ENCODE measurements around the gene RUVBL1. TPM values are rescaled to one million over a fixed set of nuclear protein-coding genes. Genes with fewer than 3 reads are reported as not detected.

The RUVBL1 gene
- total RNA-seq, 1 donor from 2014 or later = 112 TPM

DNA sequence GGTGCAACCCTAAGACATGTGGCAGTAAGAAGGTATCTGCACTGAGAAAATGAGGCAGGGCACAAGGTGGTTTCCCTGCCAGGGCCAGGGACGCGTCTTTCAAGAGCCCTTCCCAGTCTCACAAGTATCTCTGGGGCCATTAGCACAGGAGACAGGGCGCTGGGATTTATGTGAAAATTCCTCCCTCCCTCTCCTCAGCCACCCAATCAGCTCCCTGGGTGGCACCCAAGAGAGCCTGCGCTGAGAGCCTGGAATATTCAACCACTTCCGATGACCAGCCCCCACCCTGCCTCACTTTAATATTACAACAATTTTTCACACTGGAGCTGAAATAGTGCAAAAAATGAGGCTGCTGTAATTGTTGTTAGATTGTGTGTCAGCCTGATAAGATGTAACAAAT lies 45.3 kb downstream of the RUVBL1 start:
- DNase-seq (ENCODE audit: low spot score) = no peak
- no peak overlapping the region for H3K4me3 Mint-ChIP-seq (ENCODE audit: low read depth)
- H3K27ac Mint-ChIP-seq = no peak overlapping the region
- no peaks in the 10 kb centered on the region for H3K9me3 Mint-ChIP-seq
- H3K36me3 Mint-ChIP-seq (ENCODE audit: low read depth) = peaks cover 63% of the 10 kb centered on the region
- no peaks in the 10 kb centered on the region for H3K27me3 Mint-ChIP-seq (ENCODE audit: low read depth)
- intact Hi-C loops (cut with micrococcal nuclease) = loop anchor here (2.0 to 5.0 kb wide), 2 partner anchors 410 to 529 kb away; no protein-coding TSS in a partner anchor
- peaks cover 13% of the 10 kb centered on the region for H3K4me1 Mint-ChIP-seq (ENCODE audit: low read depth)

- Mint-ChIP-seq H3K36me3 (ENCODE audit: low read depth) (peaks cover 57% of the 10 kb centered on the region), H3K27ac (no peak overlapping the region), H3K4me3 (ENCODE audit: low read depth) (no peak overlapping the region), H3K4me1 (ENCODE audit: low read depth) (peaks cover 13% of the 10 kb centered on the region), H3K27me3 (ENCODE audit: low read depth) (no peaks in the 10 kb centered on the region), H3K9me3 (no peaks in the 10 kb centered on the region)
- intact Hi-C loops (cut with micrococcal nuclease) = loop anchor here (2.0 to 5.0 kb wide), 2 partner anchors 411 to 530 kb away; no protein-coding TSS in a partner anchor
- DNase-seq (ENCODE audit: low spot score) = no peak
Observed at GRCh38 chr3:128077665-128078064, 45.9 kb downstream of the RUVBL1 start.

DNA sequence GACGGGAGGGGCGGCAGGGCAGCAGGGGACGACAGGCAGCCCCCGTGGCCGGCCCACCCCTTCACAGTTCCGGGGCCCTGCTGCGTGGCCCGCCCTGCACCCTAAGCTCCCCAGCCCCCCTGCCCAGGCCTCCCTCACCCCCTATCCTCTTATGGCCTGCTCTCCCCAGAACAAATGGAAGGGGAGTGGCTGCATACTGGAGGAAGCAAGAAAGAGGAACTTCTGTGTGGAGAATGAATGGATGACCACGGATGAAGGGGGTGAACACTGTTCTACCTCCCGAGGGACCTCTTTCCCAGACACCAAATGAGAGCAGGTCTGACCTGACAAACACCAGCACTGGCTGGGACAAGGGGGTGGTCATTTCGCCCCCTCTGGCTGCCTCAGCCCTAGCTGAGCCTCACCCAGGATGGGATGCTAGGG lies 46.4 kb downstream of the RUVBL1 start:
- peaks cover 13% of the 10 kb centered on the region for H3K4me1 Mint-ChIP-seq (ENCODE audit: low read depth)
- H3K4me3 Mint-ChIP-seq (ENCODE audit: low read depth) = no peak overlapping the region
- no peak overlapping the region for H3K27ac Mint-ChIP-seq
- H3K27me3 Mint-ChIP-seq (ENCODE audit: low read depth) = no peaks in the 10 kb centered on the region
- intact Hi-C loops (cut with micrococcal nuclease) = loop anchor here (5.0 kb wide), 1 partner anchor 530 kb away; no protein-coding TSS in a partner anchor
- no peak for DNase-seq (ENCODE audit: low spot score)
- H3K9me3 Mint-ChIP-seq = no peaks in the 10 kb centered on the region
- peaks cover 54% of the 10 kb centered on the region for H3K36me3 Mint-ChIP-seq (ENCODE audit: low read depth)

DNA sequence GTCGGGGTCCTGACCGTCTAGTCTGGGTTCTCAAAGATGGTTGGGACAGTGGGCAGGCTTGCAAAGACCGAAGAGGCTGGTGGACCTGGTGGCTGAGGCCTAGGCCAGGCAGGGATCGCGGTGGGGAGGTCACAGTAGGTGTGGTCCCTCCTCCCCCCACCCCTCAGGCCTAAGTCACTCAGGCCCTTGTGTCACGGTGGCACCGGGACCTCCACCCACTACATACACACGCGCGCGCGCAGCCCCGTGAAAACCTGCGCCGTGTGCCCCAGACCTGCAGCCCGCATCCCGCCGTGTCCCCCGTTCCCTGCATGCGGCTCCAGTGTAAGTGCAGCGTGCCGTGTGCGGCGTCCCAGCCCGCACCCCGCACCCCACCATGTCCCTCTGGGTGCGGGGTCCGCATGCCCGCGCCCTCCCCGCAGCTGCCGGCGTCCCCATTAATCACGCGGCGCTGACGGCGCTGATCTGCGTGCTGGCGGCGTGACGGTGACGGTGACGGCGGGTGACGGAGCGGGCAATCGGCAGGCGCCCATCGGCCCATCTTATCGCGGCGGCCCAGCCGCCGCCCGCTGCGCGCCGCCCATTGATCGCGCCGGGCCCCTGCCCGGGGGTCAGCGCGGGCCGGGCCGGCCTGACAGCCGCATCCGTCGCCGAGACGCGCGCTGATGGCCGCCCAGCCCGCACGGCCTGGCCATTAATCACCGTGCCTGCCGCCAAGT lies 47.0 kb downstream of the RUVBL1 start:
- Mint-ChIP-seq H3K36me3 (ENCODE audit: low read depth) (peaks cover 51% of the 10 kb centered on the region), H3K27me3 (ENCODE audit: low read depth) (no peaks in the 10 kb centered on the region), H3K9me3 (no peaks in the 10 kb centered on the region), H3K4me1 (ENCODE audit: low read depth) (peaks cover 13% of the 10 kb centered on the region), H3K4me3 (ENCODE audit: low read depth) (no peak overlapping the region), H3K27ac (no peak overlapping the region)
- DNase-seq (ENCODE audit: low spot score) = no peak
- intact Hi-C loops (cut with micrococcal nuclease) = loop anchor here (5.0 kb wide), 1 partner anchor 531 kb away; no protein-coding TSS in a partner anchor

- peaks cover 48% of the 10 kb centered on the region for H3K36me3 Mint-ChIP-seq (ENCODE audit: low read depth)
- H3K4me1 Mint-ChIP-seq (ENCODE audit: low read depth) = peaks cover 13% of the 10 kb centered on the region
Observed at GRCh38 chr3:128075522-128076482, 47.8 kb downstream of the RUVBL1 start.

DNA sequence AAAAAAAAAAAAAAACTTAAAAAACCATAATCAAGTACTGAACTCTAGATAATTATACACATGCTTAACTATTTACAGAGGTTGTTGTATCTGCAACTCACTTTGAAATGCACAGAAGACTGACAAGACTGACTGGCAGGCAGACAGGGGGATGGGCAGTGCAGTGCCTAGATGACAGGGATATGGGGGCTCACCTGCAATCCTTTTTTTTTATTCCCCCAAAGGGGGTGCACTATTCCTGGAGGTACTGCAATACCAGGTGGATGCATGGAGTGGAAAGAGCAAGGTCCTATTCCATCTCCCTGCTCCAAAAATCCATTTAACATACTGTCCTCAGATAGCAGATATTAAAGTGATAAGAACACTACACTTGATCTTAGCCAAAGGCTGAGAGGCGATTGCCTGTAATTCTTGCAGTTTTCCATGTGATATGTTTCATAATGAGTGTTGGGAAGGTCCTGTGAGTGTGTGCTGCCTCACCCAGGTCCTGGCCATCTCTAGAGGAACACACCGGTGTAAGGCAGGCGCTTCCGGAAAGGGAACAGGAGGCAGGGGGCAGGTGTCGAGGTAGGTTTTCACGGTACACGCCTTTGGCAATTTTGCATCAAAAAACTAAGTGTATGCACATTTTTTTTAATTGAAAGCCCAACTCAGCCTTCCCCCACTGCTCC lies 48.6 kb downstream of the RUVBL1 start:
- peaks cover 6% of the 10 kb centered on the region for H3K4me1 Mint-ChIP-seq (ENCODE audit: low read depth)
- intact Hi-C loops (cut with micrococcal nuclease) = loop anchor here (2.0 to 5.0 kb wide), 2 partner anchors 22 to 532 kb away; partner anchors contain the start of gene SEC61A1
- H3K36me3 Mint-ChIP-seq (ENCODE audit: low read depth) = peaks cover 49% of the 10 kb centered on the region
- DNase-seq (ENCODE audit: low spot score) = no peak
- no peaks in the 10 kb centered on the region for H3K27me3 Mint-ChIP-seq (ENCODE audit: low read depth)
- no peaks in the 10 kb centered on the region for H3K9me3 Mint-ChIP-seq
- H3K4me3 Mint-ChIP-seq (ENCODE audit: low read depth) = no peak overlapping the region
- no peak overlapping the region for H3K27ac Mint-ChIP-seq

More at GRCh38 chr3:128075522-128076482, 47.8 kb downstream of the RUVBL1 start:
- H3K4me3 Mint-ChIP-seq (ENCODE audit: low read depth) = peak overlapping the region; percentile 30
- DNase-seq (ENCODE audit: low spot score) = peak; percentile 77
- H3K27ac Mint-ChIP-seq = no peak overlapping the region
- intact Hi-C loops (cut with micrococcal nuclease) = loop anchor here (2.0 to 5.0 kb wide), 2 partner anchors 23 to 531 kb away; partner anchors contain the start of gene SEC61A1
- no peaks in the 10 kb centered on the region for H3K27me3 Mint-ChIP-seq (ENCODE audit: low read depth)
- H3K9me3 Mint-ChIP-seq = no peaks in the 10 kb centered on the region

- Mint-ChIP-seq H3K27ac (no peak overlapping the region), H3K9me3 (no peaks in the 10 kb centered on the region), H3K36me3 (ENCODE audit: low read depth) (peaks cover 46% of the 10 kb centered on the region), H3K4me1 (ENCODE audit: low read depth) (peaks cover 6% of the 10 kb centered on the region), H3K27me3 (ENCODE audit: low read depth) (no peaks in the 10 kb centered on the region), H3K4me3 (ENCODE audit: low read depth) (no peak overlapping the region)
- DNase-seq (ENCODE audit: low spot score) = no peak
- intact Hi-C loops (cut with micrococcal nuclease) = loop anchor here (2.0 kb wide), 1 partner anchor 21 kb away; the partner anchor contains the start of gene SEC61A1
Observed at GRCh38 chr3:128073807-128074206, 49.8 kb downstream of the RUVBL1 start.

- Mint-ChIP-seq H3K9me3 (no peaks in the 10 kb centered on the region), H3K36me3 (ENCODE audit: low read depth) (peaks cover 46% of the 10 kb centered on the region), H3K27me3 (ENCODE audit: low read depth) (no peaks in the 10 kb centered on the region), H3K4me3 (ENCODE audit: low read depth) (no peak overlapping the region), H3K27ac (no peak overlapping the region), H3K4me1 (ENCODE audit: low read depth) (peaks cover 6% of the 10 kb centered on the region)
- intact Hi-C loops (cut with micrococcal nuclease) = no loop called here
- no peak for DNase-seq (ENCODE audit: low spot score)
Observed at GRCh38 chr3:128073185-128073725, 50.4 kb downstream of the RUVBL1 start.

- Mint-ChIP-seq H3K27ac (no peak overlapping the region), H3K4me1 (ENCODE audit: low read depth) (peaks cover 6% of the 10 kb centered on the region), H3K9me3 (no peaks in the 10 kb centered on the region), H3K27me3 (ENCODE audit: low read depth) (no peaks in the 10 kb centered on the region), H3K4me3 (ENCODE audit: low read depth) (no peak overlapping the region), H3K36me3 (ENCODE audit: low read depth) (peaks cover 46% of the 10 kb centered on the region)
- no peak for DNase-seq (ENCODE audit: low spot score)
- intact Hi-C loops (cut with micrococcal nuclease) = no loop called here
Observed at GRCh38 chr3:128072454-128073184, 51.0 kb downstream of the RUVBL1 start.

GRCh38 chr3:128071771-128072453 lies 51.7 kb downstream of the RUVBL1 start:
- peaks cover 6% of the 10 kb centered on the region for H3K4me1 Mint-ChIP-seq (ENCODE audit: low read depth)
- no peaks in the 10 kb centered on the region for H3K27me3 Mint-ChIP-seq (ENCODE audit: low read depth)
- no peak overlapping the region for H3K4me3 Mint-ChIP-seq (ENCODE audit: low read depth)
- H3K9me3 Mint-ChIP-seq = no peaks in the 10 kb centered on the region
- H3K36me3 Mint-ChIP-seq (ENCODE audit: low read depth) = peaks cover 53% of the 10 kb centered on the region
- intact Hi-C loops (cut with micrococcal nuclease) = no loop called here
- H3K27ac Mint-ChIP-seq = no peak overlapping the region
- no peak for DNase-seq (ENCODE audit: low spot score)

DNA sequence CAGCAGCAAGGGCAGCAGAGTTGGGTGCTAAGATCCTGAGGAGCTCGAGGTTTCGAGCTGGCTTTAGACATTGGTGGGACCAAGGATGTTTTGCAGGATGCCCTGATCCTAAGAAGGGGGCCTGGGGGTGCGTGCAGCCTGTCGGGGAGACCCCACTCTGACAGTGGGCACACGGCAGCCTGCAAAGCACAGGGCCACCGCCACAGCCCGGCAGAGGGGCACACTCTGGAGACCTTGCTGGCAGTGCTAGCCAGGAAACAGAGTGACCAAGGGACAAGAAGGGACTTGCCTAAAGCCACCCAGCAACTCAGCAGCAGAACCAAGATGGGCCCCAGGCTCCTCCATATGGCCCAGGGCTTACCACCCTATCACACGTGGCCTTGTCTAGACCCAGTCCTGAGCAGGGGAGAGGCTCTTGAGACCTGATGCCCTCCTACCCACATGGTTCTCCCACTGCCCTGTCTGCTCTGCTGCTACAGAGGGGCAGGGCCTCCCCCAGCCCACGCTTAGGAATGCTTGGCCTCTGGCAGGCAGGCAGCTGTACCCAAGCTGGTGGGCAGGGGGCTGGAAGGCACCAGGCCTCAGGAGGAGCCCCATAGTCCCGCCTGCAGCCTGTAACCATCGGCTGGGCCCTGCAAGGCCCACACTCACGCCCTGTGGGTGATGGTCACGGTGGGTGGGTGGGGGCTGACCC lies 52.6 kb downstream of the RUVBL1 start:
- H3K27me3 Mint-ChIP-seq (ENCODE audit: low read depth) = no peaks in the 10 kb centered on the region
- no peak overlapping the region for H3K27ac Mint-ChIP-seq
- no peak for DNase-seq (ENCODE audit: low spot score)
- peaks cover 60% of the 10 kb centered on the region for H3K36me3 Mint-ChIP-seq (ENCODE audit: low read depth)
- H3K9me3 Mint-ChIP-seq = no peaks in the 10 kb centered on the region
- H3K4me3 Mint-ChIP-seq (ENCODE audit: low read depth) = no peak overlapping the region
- peaks cover 6% of the 10 kb centered on the region for H3K4me1 Mint-ChIP-seq (ENCODE audit: low read depth)
- intact Hi-C loops (cut with micrococcal nuclease) = no loop called here

Measured in activated T-helper 2 cell treated with anti-CD3 and anti-CD28 coated beads, Interferon-gamma antibody, Interleukin-2, Interleukin-4, amounts not matched to agents 10 μg/mL and 5 μg/mL and 100 μg/mL, durations not matched to agents 14 hours and 24 hours and 36 hours (primary cell).